Activated naive CD4-positive, alpha-beta T cell treated with anti-CD3 and anti-CD28 coated beads, Interleukin-2, amount 10 ng/mL, durations not matched to agents 7 days and 5 days (primary cell): Measurements from ENCODE around the gene ZNF91.
"Not testable (repeated sequence)": the region's sequence is repeated elsewhere in the genome, so short reads cannot be mapped to it uniquely, and the experiment has no call there.

ENCODE experiments used
- CTCF ChIA-PET: fragments of 350-600 bp; sonication (Branson Sonifier 250); formaldehyde crosslinking; loops from one replicate; lab custom pipeline; 2021; ENCODE audit warnings: antibody characterized with exemption; lab: Charles Lee
- DNase-seq: peaks from one replicate; pipeline ENCODE4 v3.0.0-alpha.2; 2020
- H3K27ac Mint-ChIP-seq: one replicate; pipeline ENCODE4 v1.8.0; 2021; ENCODE audit warnings: mild to moderate bottlenecking, moderate library complexity, mixed read lengths
- H3K27me3 Mint-ChIP-seq: one replicate; pipeline ENCODE4 v1.8.0; 2021; ENCODE audit warnings: mild to moderate bottlenecking, mixed read lengths
- H3K36me3 Mint-ChIP-seq: one replicate; pipeline ENCODE4 v1.8.0; 2021; ENCODE audit warnings: mixed read lengths
- H3K4me1 Mint-ChIP-seq: one replicate; pipeline ENCODE4 v1.8.0; 2021; ENCODE audit warnings: mixed read lengths
- H3K4me3 Mint-ChIP-seq: one replicate; pipeline ENCODE4 v1.8.0; 2021; ENCODE audit warnings: mild to moderate bottlenecking, moderate library complexity, mixed read lengths
- H3K9me3 Mint-ChIP-seq: one replicate; pipeline ENCODE4 v1.8.0; 2021; ENCODE audit warnings: mixed read lengths

ZNF91 gene

DNA sequence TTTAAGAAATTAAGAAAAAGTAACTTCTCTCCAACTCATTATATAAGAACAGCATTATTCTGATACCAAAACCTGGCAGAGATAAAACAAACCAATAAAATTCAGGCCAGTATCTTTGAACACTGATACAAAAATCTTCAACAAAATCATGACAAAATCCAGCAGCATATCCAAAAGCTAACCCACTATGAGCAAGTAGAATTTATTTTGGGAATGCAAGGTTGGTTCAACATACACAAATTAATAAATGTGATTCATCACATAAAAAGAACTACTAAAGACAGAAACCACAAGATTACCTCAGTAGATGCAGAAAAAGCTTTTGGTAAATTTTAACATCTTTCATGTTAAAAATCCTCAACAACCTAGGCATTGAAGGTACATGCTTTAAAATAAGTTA, 12.3 kb downstream of the ZNF91 start:
- Mint-ChIP-seq H3K27me3 (no peaks in the 10 kb centered on the region), H3K4me3 (no peak overlapping the region), H3K4me1 (peaks cover 2% of the 10 kb centered on the region), H3K36me3 (peaks cover 86% of the 10 kb centered on the region), H3K9me3 (peaks cover 60% of the 10 kb centered on the region), H3K27ac (no peak overlapping the region)
- CTCF ChIA-PET: no interaction called here
- no peak for DNase-seq

DNA sequence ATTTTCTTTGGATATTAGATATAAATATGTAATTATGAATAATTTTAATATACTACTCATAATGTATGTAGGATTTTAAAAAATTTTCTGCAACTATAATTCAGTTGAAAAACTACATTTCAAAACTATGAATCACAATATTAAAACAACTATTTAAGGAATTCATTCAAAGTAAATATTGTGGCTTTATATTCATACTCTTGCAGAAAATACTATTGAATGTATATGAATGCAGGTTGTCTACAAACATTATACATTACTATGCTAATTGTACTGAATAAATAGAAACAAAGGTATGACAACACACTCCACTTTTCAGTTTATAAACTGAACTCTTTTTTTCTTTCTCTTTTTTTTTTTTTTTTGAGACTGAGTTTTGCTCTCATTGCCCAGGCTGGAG, 14.2 kb downstream of the ZNF91 start:
- peaks cover 2% of the 10 kb centered on the region for H3K4me1 Mint-ChIP-seq
- CTCF ChIA-PET: no interaction called here
- peaks cover 61% of the 10 kb centered on the region for H3K9me3 Mint-ChIP-seq
- no peaks in the 10 kb centered on the region for H3K27me3 Mint-ChIP-seq
- no peak overlapping the region for H3K27ac Mint-ChIP-seq
- no peak for DNase-seq
- no peak overlapping the region for H3K4me3 Mint-ChIP-seq
- peaks cover 81% of the 10 kb centered on the region for H3K36me3 Mint-ChIP-seq

DNA sequence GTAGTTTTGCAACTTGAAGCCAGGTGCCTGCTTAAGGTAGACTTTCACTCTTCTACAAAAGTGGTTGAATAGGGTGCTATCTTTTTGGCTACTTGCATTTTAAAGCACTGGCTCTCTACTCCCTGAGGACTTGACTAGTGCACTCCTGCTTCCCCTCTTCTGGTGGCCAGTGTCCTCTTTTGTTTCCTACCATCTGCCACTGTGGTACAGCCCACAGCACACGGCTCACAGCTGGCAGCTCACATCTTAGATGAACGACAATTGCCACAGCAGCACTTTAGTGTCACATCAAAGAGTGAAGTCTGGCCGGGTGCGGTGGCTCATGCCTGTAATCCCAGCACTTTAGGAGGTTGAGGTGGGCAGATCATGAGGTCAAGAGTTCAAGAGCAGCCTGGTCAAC, 15.6 kb downstream of the ZNF91 start:
- Mint-ChIP-seq H3K4me3 (peak overlapping the region; percentile 54), H3K36me3 (peaks cover 82% of the 10 kb centered on the region), H3K9me3 (peaks cover 64% of the 10 kb centered on the region), H3K27ac (peak overlapping the region; percentile 90)
- CTCF ChIA-PET, H3K27me3 Mint-ChIP-seq, H3K4me1 Mint-ChIP-seq: not testable (repeated sequence)
- DNase-seq: peak; percentile 24

DNA sequence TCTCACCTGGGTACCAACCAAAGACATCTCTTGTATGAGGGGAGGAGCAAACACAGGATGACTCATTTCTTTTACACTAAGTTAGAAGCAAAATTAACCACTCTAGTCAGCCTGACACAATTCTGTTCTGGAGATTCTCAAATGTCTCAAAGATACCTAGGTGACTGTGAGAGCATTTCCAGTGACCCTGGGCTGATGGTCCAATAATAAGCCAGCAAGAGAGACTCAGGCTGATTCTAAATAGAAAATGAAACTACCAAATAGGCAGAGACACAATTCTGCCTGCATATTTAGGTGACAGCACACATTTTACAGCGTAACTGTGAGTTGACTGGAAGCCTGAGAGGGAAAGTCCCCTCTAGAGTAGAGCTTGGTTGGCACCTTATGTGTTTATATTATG, 16.3 kb downstream of the ZNF91 start:
- H3K27me3 Mint-ChIP-seq: no peaks in the 10 kb centered on the region
- H3K4me3 Mint-ChIP-seq: no peak overlapping the region
- H3K9me3 Mint-ChIP-seq: peaks cover 61% of the 10 kb centered on the region
- peaks cover 2% of the 10 kb centered on the region for H3K4me1 Mint-ChIP-seq
- H3K27ac Mint-ChIP-seq: no peak overlapping the region
- peaks cover 80% of the 10 kb centered on the region for H3K36me3 Mint-ChIP-seq
- CTCF ChIA-PET: no interaction called here
- no peak for DNase-seq

DNA sequence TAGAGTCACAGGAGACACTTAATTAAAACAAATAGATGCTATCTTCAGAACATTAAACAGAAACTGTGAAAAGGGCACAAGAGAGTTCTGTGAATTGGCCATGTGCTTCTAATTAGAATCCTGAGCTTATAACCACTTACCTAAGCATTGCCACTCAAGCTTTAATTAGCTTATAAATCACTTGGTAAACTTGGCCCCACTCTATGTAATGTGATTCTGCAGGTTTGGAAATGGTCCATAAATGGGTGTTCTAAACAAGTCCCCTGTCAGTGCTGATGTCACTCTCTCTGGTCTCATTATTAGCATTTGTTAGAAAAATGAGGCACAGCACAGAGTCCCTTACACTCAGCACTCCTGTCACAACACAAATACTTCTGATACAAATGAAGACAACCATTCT, 18.0 kb downstream of the ZNF91 start:
- Mint-ChIP-seq H3K9me3 (peaks cover 59% of the 10 kb centered on the region), H3K27me3 (no peaks in the 10 kb centered on the region), H3K27ac (no peak overlapping the region), H3K4me3 (no peak overlapping the region), H3K36me3 (peaks cover 80% of the 10 kb centered on the region), H3K4me1 (no peaks in the 10 kb centered on the region)
- no peak for DNase-seq
- CTCF ChIA-PET: no interaction called here

DNA sequence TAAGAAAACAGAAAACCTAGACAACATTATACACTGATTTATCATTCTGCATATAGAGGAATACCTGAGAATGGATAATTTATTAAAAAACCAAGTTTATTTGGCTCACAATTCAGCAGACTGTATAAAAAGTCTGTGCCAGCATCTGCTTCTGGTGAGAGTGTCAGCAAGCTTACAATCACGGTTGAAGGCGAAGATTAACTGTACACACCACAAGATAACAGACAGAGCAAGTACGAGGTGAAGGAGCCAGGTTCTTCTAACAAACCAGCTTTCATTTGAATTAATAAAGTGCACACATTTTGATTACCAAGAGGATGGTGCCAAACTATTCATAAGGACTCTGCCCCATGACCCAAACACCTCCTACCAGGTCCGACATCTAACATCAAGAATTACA, 28.8 kb downstream of the ZNF91 start:
- no peak overlapping the region for H3K4me3 Mint-ChIP-seq
- peaks cover 39% of the 10 kb centered on the region for H3K9me3 Mint-ChIP-seq
- no peaks in the 10 kb centered on the region for H3K27me3 Mint-ChIP-seq
- DNase-seq: no peak
- H3K4me1 Mint-ChIP-seq: no peaks in the 10 kb centered on the region
- CTCF ChIA-PET: no interaction called here
- peaks cover 70% of the 10 kb centered on the region for H3K36me3 Mint-ChIP-seq
- no peak overlapping the region for H3K27ac Mint-ChIP-seq

DNA sequence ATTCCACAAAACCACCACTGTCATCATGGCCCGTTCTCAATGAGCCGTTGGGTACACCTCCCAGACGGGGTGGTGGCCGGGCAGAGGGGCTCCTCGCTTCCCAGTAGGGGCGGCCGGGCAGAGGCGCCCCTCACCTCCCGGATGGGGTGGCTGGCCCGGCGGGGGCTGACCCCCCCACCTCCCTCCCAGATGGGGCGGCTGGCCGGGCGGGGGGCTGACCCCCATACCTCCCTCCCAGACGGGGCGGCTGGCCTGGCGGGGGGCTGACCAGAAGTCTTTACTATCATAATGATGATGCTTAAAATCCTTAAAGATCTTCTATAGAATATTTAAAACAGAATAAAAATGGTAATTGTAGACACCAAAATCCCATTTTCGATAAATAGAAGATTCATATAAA, 29.2 kb downstream of the ZNF91 start:
- peaks cover 42% of the 10 kb centered on the region for H3K9me3 Mint-ChIP-seq
- DNase-seq, CTCF ChIA-PET, H3K4me3 Mint-ChIP-seq, H3K27me3 Mint-ChIP-seq, H3K4me1 Mint-ChIP-seq, H3K27ac Mint-ChIP-seq: not testable (repeated sequence)
- H3K36me3 Mint-ChIP-seq: peaks cover 70% of the 10 kb centered on the region

DNA sequence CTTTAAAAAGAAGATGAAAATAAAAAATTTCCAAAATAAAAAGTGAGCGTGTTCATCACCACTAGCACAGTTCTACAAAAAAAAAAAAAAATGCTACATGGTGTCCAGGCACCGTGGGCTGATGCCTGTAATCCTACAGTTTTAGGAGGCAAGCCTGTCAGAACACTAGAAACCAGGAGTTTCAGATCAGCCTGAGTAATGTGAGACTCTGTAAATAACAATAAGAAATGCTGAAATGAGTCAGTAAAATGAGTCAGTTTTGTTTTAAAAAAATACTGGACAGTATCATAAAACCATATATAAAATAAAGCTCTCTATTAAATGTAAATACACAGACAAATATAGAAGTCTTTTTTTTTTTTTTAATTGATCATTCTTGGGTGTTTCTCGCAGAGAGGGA, 30.0 kb downstream of the ZNF91 start:
- CTCF ChIA-PET: no interaction called here
- no peak for DNase-seq
- H3K27ac Mint-ChIP-seq: no peak overlapping the region
- H3K4me1 Mint-ChIP-seq: no peaks in the 10 kb centered on the region
- H3K4me3 Mint-ChIP-seq: no peak overlapping the region
- peaks cover 44% of the 10 kb centered on the region for H3K9me3 Mint-ChIP-seq
- H3K27me3 Mint-ChIP-seq: no peaks in the 10 kb centered on the region
- peaks cover 67% of the 10 kb centered on the region for H3K36me3 Mint-ChIP-seq

DNA sequence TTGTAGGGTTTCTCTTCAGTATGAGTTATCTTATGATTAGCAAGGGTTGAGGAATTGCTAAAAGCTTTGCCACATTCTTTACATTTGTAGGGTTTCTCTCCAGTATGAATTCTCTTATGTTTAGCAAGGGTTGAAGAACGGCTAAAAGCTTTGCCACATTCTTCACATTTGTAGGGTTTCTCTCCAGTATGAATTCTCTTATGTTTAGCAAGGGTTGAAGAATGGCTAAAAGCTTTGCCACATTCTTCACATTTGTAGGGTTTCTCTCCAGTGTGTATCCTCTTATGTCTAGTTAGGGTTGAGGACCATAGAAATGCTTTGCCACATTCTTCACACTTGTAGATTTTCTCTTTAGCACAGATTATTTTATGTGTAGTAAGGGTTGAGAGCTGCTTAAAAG, 33.4 kb downstream of the ZNF91 start:
- not testable (repeated sequence) for DNase-seq, H3K4me3 Mint-ChIP-seq, H3K27me3 Mint-ChIP-seq, H3K4me1 Mint-ChIP-seq, H3K27ac Mint-ChIP-seq
- H3K9me3 Mint-ChIP-seq: peaks cover 59% of the 10 kb centered on the region
- CTCF ChIA-PET: interaction anchor here (0.6 kb wide), 1 partner anchor 102 kb away, joined by 3 read pairs; no protein-coding TSS in a partner anchor
- peaks cover 72% of the 10 kb centered on the region for H3K36me3 Mint-ChIP-seq

DNA sequence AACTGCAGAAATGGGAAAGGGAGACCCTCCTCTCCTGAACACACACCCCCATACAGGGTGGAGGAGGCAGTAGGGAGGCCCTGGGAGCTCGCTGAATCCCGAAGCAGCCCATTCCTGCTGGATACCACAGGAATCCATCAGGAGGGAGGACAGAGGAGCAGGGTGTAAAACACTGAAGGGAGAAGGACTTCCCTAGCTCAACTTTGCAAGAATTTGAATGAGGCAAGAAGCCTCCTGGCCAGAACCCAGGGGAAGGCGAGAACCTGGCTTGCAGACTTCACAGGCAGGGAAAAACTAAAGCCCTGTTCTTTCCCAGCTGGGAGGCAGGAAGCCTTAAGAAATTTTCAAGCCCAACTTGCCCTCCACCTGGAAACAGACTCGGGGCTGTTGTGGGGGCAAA, 43.5 kb downstream of the ZNF91 start:
- H3K36me3 Mint-ChIP-seq: peaks cover 88% of the 10 kb centered on the region
- H3K27ac Mint-ChIP-seq: no peak overlapping the region
- H3K4me3 Mint-ChIP-seq: no peak overlapping the region
- H3K4me1 Mint-ChIP-seq: no peaks in the 10 kb centered on the region
- peaks cover 87% of the 10 kb centered on the region for H3K9me3 Mint-ChIP-seq
- CTCF ChIA-PET: no interaction called here
- H3K27me3 Mint-ChIP-seq: no peaks in the 10 kb centered on the region
- no peak for DNase-seq

DNA sequence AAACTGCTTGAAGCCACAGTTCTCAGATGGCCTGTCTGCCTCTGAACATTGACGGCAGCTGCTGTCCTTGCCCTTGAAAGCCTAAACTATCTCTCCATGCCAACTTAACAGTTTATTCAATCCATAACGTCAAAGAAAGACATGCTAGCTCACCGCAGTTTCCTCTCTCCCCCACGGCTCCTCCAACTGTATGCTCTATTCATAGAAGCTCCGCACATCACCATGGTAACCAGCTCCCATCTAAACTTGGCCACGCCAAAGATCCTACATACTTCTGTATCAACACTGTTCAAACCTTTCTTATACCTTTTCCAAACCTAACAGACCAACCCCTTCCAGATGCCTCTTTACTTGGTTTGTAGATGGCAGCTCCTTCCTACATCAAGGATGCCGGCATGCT, 48.6 kb downstream of the ZNF91 start:
- CTCF ChIA-PET: no interaction called here
- Mint-ChIP-seq H3K27ac (no peak overlapping the region), H3K27me3 (no peaks in the 10 kb centered on the region), H3K4me3 (no peak overlapping the region), H3K9me3 (peaks cover 78% of the 10 kb centered on the region), H3K4me1 (no peaks in the 10 kb centered on the region), H3K36me3 (peaks cover 90% of the 10 kb centered on the region)
- no peak for DNase-seq

DNA sequence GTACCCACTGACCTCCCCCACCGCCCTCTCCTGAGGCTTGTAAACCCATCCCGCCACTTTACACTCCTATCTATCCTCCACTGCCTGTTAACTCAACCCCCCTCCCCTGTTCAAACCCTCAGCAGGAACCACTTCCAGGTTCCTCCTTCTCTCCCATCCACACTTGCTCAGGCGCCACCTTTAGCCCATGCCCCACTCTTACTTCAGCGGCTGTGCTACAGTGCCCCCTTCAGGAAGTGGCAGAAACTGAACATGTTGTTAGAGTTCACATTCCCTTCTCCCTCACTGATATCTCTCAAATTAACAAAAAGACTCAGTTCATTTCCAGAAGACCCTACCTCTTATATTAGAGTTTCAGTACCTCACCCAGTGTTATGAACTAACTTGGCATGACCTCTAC, 49.4 kb downstream of the ZNF91 start:
- Mint-ChIP-seq H3K36me3 (peaks cover 86% of the 10 kb centered on the region), H3K27ac (peak overlapping the region; percentile 13), H3K27me3 (no peaks in the 10 kb centered on the region), H3K9me3 (peaks cover 73% of the 10 kb centered on the region), H3K4me3 (no peak overlapping the region), H3K4me1 (no peaks in the 10 kb centered on the region)
- no peak for DNase-seq
- CTCF ChIA-PET: no interaction called here

DNA sequence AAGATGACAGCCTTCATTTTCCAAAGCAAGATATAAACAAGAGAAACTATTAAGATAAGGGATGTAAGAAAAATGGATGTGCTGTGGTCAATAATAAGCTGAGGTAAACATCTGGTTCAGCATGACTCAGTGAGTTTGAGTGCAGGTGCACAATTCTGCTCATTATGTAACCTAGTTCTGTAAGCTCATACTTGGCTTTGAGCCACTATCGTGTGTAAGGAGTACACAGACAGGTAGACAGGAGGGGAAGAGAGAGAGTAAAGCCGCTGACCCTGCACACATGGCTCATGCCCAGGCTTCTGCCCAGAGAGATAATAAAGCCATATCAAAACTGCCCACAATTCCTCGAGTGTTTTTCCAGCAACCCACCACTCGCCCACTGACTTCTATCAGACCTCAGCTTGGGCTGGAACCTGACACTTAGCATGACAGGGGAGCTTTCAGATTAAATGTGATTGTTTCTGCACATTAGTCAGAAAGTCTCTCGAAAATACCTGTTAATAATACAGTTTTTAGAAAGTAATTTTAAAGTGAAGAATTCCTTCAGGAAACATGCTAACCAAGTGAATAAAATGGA, 51.7 kb downstream of the ZNF91 start:
- Mint-ChIP-seq H3K4me1 (no peaks in the 10 kb centered on the region), H3K36me3 (peaks cover 83% of the 10 kb centered on the region), H3K27ac (no peak overlapping the region), H3K27me3 (no peaks in the 10 kb centered on the region), H3K9me3 (peaks cover 72% of the 10 kb centered on the region), H3K4me3 (no peak overlapping the region)
- CTCF ChIA-PET: no interaction called here
- no peak for DNase-seq

DNA sequence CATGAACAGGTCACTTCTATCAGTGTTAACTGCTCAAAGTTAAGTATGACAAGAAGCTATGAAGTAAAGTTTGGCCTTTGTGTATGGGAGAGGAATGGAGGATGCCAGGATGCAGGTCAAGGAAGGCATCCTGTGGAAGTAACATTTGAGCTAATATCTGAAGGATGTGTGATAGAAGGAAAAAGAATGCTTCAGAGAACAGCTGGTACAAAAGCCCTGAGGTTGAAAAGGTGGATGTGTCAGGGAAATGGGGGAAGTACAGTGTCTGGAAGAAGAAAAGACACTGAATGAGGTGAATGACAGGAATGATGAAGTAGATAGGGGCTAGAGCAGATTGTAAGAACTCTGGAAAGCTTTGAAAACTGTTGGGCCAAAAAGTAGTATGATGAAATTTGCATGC, 67.1 kb downstream of the ZNF91 start:
- no peak overlapping the region for H3K27ac Mint-ChIP-seq
- peaks cover 11% of the 10 kb centered on the region for H3K27me3 Mint-ChIP-seq
- H3K36me3 Mint-ChIP-seq: peaks cover 39% of the 10 kb centered on the region
- H3K4me1 Mint-ChIP-seq: no peaks in the 10 kb centered on the region
- H3K9me3 Mint-ChIP-seq: peaks cover 62% of the 10 kb centered on the region
- DNase-seq: no peak
- CTCF ChIA-PET: no interaction called here
- H3K4me3 Mint-ChIP-seq: no peak overlapping the region

DNA sequence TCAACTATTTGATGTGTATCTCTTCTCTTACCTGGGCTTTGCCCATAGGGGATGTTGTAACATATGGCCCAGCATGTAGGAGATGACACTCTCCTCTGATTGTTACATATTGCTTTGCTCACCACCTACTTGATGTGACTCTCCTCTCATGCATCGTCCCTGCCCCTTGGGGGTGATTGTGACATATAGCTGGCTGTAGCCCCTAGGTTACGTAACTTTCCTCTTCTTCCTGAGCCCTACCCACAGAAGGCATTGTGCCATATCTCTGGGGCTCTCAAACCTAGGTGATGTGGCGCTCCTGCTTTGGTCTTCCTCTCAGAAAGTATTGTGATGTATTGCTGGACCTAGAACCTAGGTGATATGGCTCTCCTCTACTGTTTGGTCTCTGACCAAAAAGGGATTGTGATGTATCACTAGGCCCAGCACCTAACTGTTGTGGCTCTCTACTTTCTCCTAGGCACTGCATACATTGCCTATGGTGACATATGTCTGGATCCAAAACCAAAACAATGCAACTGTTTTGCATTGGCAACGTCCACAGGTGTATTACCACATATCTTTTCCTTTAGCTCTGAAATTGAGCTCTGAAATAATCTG, 73.2 kb downstream of the ZNF91 start:
- Mint-ChIP-seq H3K9me3 (peaks cover 63% of the 10 kb centered on the region), H3K4me1 (no peaks in the 10 kb centered on the region), H3K27ac (no peak overlapping the region), H3K36me3 (peaks cover 8% of the 10 kb centered on the region), H3K4me3 (no peak overlapping the region), H3K27me3 (peaks cover 15% of the 10 kb centered on the region)
- CTCF ChIA-PET: no interaction called here
- no peak for DNase-seq
